ENCODE results near the gene EDNRA. TPM values are rescaled to one million over a fixed set of nuclear protein-coding genes. Genes with fewer than 3 reads are reported as not detected.

Gene EDNRA
- total RNA-seq, 1 experiment from 2014 or later, result not detected

DNA sequence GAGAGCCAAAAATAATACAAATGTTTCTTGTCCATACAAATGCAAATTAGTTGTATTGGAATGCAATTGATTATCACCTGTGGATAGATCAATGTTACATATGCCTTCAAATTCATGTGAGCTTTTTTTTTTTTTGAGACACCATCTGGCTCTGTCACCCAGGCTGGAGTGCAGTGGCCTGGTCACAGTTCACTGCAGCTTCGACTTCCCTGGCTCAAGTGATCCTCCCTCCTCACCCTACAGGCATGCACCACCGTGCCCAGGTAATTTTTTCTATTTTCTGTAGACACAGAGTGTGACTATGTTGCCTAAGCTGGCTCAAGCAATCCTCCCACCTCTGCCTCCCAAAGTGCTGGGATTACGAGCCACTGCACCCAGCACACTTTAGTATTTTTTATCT lies 97.7 kb downstream of the EDNRA start:
- Mint-ChIP-seq H3K9me3 (ENCODE audit: unreplicated experiment) (no peaks in the 10 kb centered on the region), H3K4me1 (ENCODE audit: insufficient read depth, unreplicated experiment) (peaks cover 42% of the 10 kb centered on the region), H3K27me3 (ENCODE audit: insufficient read depth, unreplicated experiment) (no peaks in the 10 kb centered on the region), H3K36me3 (ENCODE audit: insufficient read depth, unreplicated experiment) (no peaks in the 10 kb centered on the region), H3K27ac (ENCODE audit: low read depth, unreplicated experiment) (no peak overlapping the region), H3K4me3 (ENCODE audit: unreplicated experiment) (no peak overlapping the region)
- TF ChIP-seq, protein P1, sequence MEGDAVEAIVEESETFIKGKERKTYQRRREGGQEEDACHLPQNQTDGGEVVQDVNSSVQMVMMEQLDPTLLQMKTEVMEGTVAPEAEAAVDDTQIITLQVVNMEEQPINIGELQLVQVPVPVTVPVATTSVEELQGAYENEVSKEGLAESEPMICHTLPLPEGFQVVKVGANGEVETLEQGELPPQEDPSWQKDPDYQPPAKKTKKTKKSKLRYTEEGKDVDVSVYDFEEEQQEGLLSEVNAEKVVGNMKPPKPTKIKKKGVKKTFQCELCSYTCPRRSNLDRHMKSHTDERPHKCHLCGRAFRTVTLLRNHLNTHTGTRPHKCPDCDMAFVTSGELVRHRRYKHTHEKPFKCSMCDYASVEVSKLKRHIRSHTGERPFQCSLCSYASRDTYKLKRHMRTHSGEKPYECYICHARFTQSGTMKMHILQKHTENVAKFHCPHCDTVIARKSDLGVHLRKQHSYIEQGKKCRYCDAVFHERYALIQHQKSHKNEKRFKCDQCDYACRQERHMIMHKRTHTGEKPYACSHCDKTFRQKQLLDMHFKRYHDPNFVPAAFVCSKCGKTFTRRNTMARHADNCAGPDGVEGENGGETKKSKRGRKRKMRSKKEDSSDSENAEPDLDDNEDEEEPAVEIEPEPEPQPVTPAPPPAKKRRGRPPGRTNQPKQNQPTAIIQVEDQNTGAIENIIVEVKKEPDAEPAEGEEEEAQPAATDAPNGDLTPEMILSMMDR (IDR thresholded peaks at IDR 0.05; ENCODE audit: unreplicated experiment), result no peak
- intact Hi-C loops (cut with micrococcal nuclease), result no loop called here
- CTCF ChIA-PET, result interaction anchor here (0.6 to 2.4 kb wide), 9 partner anchors 8 to 481 kb away, joined by 3 to 11 read pairs (median 3); no protein-coding TSS in a partner anchor
- POLR2A ChIA-PET, result interaction anchor here (0.9 to 1.9 kb wide), 3 partner anchors 18 to 51 kb away, joined by 3 to 5 read pairs (median 3); no protein-coding TSS in a partner anchor
- DNase-seq (ENCODE audit: unreplicated experiment), result no peak
- BruUV-seq (replicated peaks), result no TSS peak

DNA sequence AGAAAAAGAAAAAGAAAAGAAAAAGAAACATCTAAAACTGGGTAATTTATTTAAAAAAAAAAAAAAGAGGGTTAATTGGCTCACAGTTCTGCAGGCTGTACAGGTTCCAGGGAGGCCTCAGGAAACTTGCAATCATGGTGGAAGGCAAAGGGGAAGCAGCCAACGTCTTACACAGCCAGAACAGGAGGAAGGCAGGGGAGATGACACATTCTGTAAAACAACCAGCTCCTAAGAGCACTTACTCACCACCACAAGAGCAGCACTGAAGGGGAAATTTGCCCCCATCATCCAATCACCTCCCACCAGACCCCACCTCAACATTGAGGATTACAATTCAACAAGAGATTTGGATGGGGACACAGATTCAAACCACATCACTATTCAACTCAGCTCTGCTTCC lies 99.5 kb downstream of the EDNRA start:
- no peaks in the 10 kb centered on the region for H3K9me3 Mint-ChIP-seq (ENCODE audit: unreplicated experiment)
- TF ChIP-seq, protein P1 (IDR thresholded peaks at IDR 0.05; ENCODE audit: unreplicated experiment), result no peak
- no peak for DNase-seq (ENCODE audit: unreplicated experiment)
- no peaks in the 10 kb centered on the region for H3K36me3 Mint-ChIP-seq (ENCODE audit: insufficient read depth, unreplicated experiment)
- H3K4me3 Mint-ChIP-seq (ENCODE audit: unreplicated experiment), result no peak overlapping the region
- no peaks in the 10 kb centered on the region for H3K27me3 Mint-ChIP-seq (ENCODE audit: insufficient read depth, unreplicated experiment)
- intact Hi-C loops (cut with micrococcal nuclease), result loop anchor here (10.0 kb wide), 1 partner anchor 206 kb away; no protein-coding TSS in a partner anchor
- H3K27ac Mint-ChIP-seq (ENCODE audit: low read depth, unreplicated experiment), result peak overlapping the region; percentile 79
- CTCF ChIA-PET, result interaction anchor here (0.5 to 1.7 kb wide), 7 partner anchors 9 to 561 kb away, joined by 3 to 6 read pairs (median 4); no protein-coding TSS in a partner anchor
- POLR2A ChIA-PET, result interaction anchor here (1.0 to 2.9 kb wide), 4 partner anchors 9 to 477 kb away, joined by 3 to 12 read pairs (median 3); partner anchors contain the start of gene TMEM184C
- H3K4me1 Mint-ChIP-seq (ENCODE audit: insufficient read depth, unreplicated experiment), result peaks cover 48% of the 10 kb centered on the region
- BruUV-seq (replicated peaks), result no TSS peak

DNA sequence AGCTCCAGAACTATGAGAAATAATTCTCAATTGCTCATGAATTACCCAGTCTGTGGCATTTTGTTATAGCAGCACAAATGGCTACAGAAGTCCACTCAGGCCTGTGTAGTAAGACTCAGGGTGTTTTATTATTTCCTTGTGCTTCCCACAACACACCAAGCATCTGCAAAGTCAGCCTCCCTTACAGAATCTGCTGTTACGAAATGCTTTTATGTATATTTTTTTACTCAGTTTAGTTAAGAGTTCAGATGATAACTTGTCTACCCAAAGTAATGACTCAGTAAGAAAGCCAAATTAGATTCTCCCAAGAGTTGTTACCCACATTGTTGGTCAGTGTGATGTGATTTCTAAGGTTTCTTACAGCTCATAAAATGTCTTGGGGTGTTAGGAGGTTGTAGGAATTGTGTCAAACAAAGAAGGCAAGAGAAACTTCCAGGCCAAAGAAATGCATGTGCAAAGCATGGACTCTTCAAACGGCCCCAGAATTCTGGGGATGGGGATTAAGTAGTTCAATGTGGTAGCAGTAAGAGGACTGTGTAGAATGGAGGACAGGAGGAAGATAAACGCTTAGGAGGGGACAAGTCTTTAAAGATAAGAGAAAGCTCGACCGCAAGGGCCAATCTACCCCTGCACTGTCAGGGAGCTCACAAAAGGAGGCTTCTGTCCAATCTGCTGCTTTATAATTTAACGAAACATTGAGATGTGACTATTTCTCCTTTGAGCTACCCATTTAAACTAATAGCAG lies 100.9 kb downstream of the EDNRA start:
- Mint-ChIP-seq H3K27me3 (ENCODE audit: insufficient read depth, unreplicated experiment) (no peaks in the 10 kb centered on the region), H3K9me3 (ENCODE audit: unreplicated experiment) (no peaks in the 10 kb centered on the region), H3K27ac (ENCODE audit: low read depth, unreplicated experiment) (peak overlapping the region; percentile 77), H3K4me3 (ENCODE audit: unreplicated experiment) (no peak overlapping the region), H3K36me3 (ENCODE audit: insufficient read depth, unreplicated experiment) (no peaks in the 10 kb centered on the region), H3K4me1 (ENCODE audit: insufficient read depth, unreplicated experiment) (peaks cover 48% of the 10 kb centered on the region)
- intact Hi-C loops (cut with micrococcal nuclease), result loop anchor here (2.0 to 10.0 kb wide), 2 partner anchors 35 to 207 kb away; no protein-coding TSS in a partner anchor
- TF ChIP-seq, protein P1 (IDR thresholded peaks at IDR 0.05; ENCODE audit: unreplicated experiment), result no peak
- DNase-seq (ENCODE audit: unreplicated experiment), result peak; percentile 63
- ChIA-PET POLR2A (interaction anchor here (1.0 to 2.9 kb wide), 7 partner anchors 11 to 421 kb away, joined by 3 to 12 read pairs (median 4); partner anchors contain the start of gene TMEM184C), CTCF (interaction anchor here (0.6 to 2.0 kb wide), 8 partner anchors 14 to 1961 kb away, joined by 3 to 15 read pairs (median 4); no protein-coding TSS in a partner anchor)
- BruUV-seq (replicated peaks), result no TSS peak

All from MCF 10A (cell line).